ENCODE data around the gene LBHD1. TPM values are rescaled to one million over a fixed set of nuclear protein-coding genes. Genes with fewer than 3 reads are reported as not detected.

LBHD1 gene
- total RNA-seq, 2 donors from 2014 or later: 2.3 to 2.4 TPM

DNA sequence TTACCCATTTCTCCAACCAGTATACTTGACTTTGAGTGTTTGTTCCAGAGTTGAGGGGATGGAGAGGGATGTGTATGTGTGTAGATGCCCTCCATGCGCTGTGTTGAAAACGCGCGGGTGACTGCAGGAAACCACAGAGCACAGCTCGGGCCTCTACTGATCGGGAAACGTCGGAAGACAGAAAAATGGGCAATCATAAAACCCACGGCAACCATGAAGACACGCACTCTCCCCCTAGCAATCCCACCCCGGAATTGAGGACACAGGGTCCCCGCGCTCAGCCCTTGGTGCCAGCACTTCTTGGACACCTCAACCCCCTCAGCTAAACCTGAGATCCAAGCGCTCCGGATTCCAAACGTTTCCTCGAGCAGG lies 845 bp downstream of the LBHD1 start:
- TF ChIP-seq CTCF (IDR thresholded peaks at IDR 0.05): no peak
- DNase-seq (ENCODE audit: low spot score): no peak
- H3K27me3 ChIP-seq: no peaks in the 10 kb centered on the region
- peaks cover 16% of the 10 kb centered on the region for H3K36me3 ChIP-seq
- H3K4me1 ChIP-seq: peaks cover 0 to 39% of the 10 kb centered on the region in 2 donors
- no peaks in the 10 kb centered on the region for H3K9me3 ChIP-seq
- peak overlapping the region; percentile 63 to 79 for H3K4me3 ChIP-seq
- H3K27ac ChIP-seq: peak overlapping the region; percentile 74 to 83

GRCh38 chr11:62669420-62670161 lies 2.5 kb downstream of the LBHD1 start:
- H3K36me3 ChIP-seq: peaks cover 12% of the 10 kb centered on the region
- H3K4me3 ChIP-seq: no peak overlapping the region
- no peak for DNase-seq (ENCODE audit: low spot score)
- no peak for TF ChIP-seq CTCF (IDR thresholded peaks at IDR 0.05)
- H3K4me1 ChIP-seq: peaks cover 0 to 46% of the 10 kb centered on the region in 2 donors
- no peak overlapping the region for H3K27ac ChIP-seq
- H3K9me3 ChIP-seq: no peaks in the 10 kb centered on the region
- H3K27me3 ChIP-seq: no peaks in the 10 kb centered on the region

DNA sequence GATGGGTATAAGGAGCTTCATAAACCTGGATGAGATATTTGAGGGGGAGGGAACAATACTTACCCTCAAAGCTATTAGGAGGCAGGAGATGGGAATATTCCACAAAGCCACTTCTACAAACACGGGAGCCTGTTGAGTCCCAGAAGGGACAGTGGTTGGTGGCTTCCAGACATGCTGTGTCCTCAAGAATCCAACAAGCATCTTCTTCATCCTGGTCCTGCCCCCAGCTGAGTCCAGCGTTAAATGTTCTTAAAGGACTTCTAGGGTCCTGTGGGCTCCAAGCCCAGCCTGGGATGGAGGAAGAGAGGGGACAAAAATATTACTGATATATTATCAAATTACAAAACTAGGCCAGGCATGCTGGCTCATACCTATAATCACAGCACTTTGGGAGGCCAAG lies 4.6 kb downstream of the LBHD1 start:
- H3K36me3 ChIP-seq: peaks cover 17% of the 10 kb centered on the region
- no peak for TF ChIP-seq CTCF (IDR thresholded peaks at IDR 0.05)
- H3K27me3 ChIP-seq: no peaks in the 10 kb centered on the region
- H3K4me1 ChIP-seq: peaks cover 0 to 49% of the 10 kb centered on the region in 2 donors
- H3K27ac ChIP-seq: no peak overlapping the region
- no peak overlapping the region for H3K4me3 ChIP-seq
- H3K9me3 ChIP-seq: no peaks in the 10 kb centered on the region
- no peak for DNase-seq (ENCODE audit: low spot score)

- peaks cover 0 to 44% of the 10 kb centered on the region in 2 donors for H3K4me1 ChIP-seq
- H3K27me3 ChIP-seq: no peaks in the 10 kb centered on the region
- H3K36me3 ChIP-seq: peaks cover 19% of the 10 kb centered on the region
- H3K4me3 ChIP-seq: peak overlapping the region; percentile 54 to 93
- peak overlapping the region in 1 of 2 donors; percentile 89 for H3K27ac ChIP-seq
- H3K9me3 ChIP-seq: no peaks in the 10 kb centered on the region
- no peak for TF ChIP-seq CTCF (IDR thresholded peaks at IDR 0.05)
- DNase-seq (ENCODE audit: low spot score): no peak
Measured at GRCh38 chr11:62666259-62666926, 5.7 kb downstream of the LBHD1 start.

DNA sequence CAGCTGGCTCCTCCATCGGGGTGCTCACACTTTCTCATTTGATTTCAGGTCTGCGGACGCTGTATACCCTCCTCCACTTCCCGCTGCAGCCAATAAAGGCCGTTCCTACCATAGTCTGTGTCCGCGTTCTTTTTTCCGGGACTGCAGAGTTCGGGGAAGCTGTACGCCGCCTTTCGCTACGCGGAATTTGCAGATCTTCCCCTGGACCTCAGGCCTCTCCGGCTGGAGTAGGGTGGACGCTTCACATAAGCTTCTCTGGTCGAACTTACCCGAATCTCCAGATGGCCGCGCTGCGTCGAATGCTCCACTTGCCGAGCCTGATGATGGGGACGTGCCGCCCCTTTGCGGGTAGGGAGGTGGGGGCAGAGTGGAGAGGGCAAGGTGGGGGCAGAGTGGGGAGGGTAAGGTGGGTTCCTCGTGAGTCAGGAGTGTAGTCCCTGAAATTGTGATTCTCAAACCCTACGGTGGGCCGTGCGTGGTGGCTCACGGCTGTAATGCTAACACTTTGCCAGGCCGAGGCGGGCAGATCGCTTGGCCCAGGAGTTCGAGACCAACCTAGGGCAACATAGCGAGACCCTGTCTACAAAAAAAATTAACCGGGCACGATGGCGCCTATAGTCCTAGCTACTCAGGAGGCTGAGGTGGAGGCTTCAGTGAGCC lies 6.3 kb downstream of the LBHD1 start:
- no peaks in the 10 kb centered on the region for H3K27me3 ChIP-seq
- no peak for TF ChIP-seq CTCF (IDR thresholded peaks at IDR 0.05)
- peaks cover 0 to 39% of the 10 kb centered on the region in 2 donors for H3K4me1 ChIP-seq
- H3K27ac ChIP-seq: peak overlapping the region; percentile 79 to 89
- peak overlapping the region; percentile 54 to 93 for H3K4me3 ChIP-seq
- peaks cover 19% of the 10 kb centered on the region for H3K36me3 ChIP-seq
- H3K9me3 ChIP-seq: no peaks in the 10 kb centered on the region
- peak; percentile 72 for DNase-seq (ENCODE audit: low spot score)
